Measurements from ENCODE around the gene CACNB4.
"Not testable (repeated sequence)": the region's sequence is repeated elsewhere in the genome, so short reads cannot be mapped to it uniquely, and the experiment has no call there.

The CACNB4 gene

DNA sequence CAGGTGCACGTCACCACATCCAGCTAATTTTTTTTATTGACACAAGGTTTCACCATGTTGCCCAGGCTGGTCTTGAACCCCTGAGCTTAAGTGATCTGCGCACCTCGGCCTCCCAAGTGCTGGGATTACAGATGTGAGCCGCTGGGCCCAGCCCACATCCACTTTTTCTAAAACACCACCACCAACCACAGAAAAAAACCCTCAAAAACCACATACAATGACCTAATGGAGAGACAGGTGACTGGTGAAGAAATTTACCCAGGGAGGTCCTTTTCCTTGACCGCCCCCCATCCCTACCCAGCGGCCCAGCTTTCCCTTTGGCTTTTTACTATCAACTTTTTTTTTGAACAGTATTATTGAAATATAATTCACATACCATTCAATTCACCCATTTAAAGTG lies 47.9 kb downstream of the CACNB4 start:
- no peak for DNase-seq (ENCODE audit: low read depth in 2 of 2)

DNA sequence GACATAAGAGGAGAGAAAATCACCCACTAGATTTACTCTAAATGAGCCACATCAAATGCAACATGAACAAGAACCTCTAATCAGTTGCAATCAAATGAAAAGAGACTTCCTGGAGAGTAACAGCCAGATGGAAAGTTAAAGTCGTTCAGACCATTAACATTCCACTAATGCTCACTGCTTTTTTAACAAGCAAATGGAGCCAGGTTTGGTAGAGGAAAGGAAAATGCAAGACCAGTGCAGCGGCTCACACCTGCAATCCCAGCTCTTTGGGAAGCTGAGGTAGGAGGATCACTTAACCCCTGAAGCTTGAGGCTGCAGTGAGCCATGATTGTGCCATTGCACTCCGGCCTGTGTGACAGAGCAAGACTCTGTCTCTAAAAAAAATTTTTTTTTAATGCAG lies 48.5 kb downstream of the CACNB4 start:
- DNase-seq (ENCODE audit: low read depth in 2 of 2): no peak

DNA sequence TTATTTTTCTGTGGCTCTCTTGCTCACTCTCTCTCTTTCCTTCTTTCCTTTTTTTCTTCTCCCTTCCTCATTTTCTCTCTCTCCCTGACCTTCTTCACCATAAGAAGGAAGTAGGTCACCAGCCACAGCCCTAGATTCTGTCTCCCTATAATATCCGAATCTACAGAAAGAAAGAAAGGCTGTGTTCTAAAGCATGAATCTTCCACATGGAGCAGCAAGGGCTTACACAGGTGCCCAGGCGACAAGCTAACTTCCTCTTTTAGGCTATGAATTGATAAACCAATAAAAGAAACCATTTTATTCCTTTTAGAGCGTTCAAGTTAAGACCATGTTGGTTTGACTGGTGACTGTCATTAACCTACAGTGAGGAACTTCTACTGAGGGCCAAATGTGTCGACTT lies 49.3 kb downstream of the CACNB4 start:
- no peak for DNase-seq (ENCODE audit: low read depth in 2 of 2)

DNA sequence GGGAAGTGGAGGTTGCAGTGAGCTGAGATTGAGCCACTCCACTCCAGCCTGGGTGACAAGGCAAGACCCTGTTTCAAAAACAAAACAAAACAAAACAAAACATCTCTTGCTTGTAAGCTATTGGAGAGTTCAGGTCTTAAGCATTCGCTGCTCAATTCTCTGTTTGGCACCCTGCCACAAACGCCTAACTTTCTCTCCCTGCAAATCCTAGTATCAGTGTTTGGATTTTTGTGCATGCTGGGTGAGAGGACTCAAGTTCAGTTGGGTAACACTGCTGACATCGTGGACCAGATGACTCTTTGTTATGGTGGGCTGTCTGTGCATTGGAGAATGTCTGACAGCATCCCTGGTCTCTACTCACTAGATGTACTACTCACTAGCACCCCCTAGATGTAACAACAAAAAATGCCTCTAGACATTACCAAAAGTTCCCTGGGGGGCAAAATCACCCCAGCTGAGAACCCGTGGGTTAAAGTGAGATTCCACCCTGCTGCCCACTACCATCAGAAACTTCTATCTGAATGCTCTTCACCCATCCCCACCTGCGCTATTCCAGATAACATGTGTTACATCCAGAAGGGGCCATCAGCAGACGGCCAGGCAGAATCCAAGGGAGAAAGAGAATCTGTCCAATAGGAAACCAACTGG lies 50.9 kb downstream of the CACNB4 start:
- no peak for DNase-seq (ENCODE audit: low read depth in 2 of 2)

DNA sequence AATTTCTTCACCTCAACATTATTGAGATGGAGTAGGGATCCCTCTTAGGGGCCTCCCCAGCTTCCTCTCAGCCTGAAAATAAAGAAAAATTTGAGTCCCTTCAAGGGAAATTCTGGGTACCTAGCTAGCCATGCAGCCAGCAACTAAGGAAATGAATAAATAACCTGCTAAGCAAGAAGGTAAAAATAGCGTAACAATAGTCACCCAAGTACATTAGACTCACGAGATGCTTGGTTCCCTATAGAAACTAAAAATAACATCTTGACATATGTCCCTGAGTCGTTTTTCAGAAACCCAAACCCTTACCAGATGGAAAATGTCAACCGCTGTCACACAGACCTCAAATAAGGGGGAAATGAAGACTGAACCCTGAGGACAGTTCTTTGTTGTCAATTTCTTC lies 51.9 kb downstream of the CACNB4 start:
- DNase-seq (ENCODE audit: low read depth in 2 of 2): no peak

DNA sequence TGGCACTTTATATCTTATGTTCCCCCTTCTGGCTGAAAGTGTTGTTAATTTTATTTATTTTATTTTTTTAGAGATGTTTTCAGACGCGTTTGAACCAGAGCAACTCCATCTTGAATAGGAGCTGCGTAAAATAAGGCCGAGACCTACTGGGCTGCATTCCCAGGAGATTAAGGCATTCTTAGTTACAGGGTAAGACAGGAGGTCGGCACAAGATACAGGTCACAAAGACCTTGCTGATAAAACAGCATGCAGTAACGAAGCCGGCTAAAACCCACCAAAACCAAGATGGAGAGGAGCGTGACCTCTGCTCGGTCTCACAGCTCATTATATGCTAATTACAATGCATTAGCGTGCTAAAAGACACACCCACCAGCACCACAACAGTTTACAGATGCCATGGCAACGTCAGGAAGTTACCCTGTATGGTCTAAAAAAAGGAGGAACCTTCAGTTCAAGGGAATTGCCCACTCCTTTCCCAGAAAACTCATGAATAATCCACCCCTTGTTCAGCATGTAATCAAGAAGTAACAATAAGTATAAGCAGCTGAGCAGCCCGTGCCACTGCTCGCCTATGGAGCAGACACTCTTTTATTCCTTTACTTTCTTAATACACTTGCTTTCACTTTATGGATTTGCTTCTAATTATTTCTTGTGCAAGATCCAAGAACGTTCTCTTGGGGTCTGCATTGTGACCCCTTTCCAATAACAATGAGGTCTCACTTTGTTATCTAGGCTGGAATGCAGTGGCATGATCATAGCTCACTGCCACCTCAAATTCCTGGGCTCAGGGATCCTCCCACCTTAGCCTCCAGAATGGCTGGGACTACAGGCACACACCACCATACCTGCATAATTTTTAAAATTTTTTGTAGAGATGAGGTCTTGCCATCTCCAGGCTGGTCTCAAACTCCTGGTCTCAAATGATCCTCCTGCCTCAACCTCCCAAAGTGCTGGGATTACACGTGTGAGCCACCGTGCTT lies 55.9 kb downstream of the CACNB4 start:
- DNase-seq (ENCODE audit: low read depth in 2 of 2): no peak

DNA sequence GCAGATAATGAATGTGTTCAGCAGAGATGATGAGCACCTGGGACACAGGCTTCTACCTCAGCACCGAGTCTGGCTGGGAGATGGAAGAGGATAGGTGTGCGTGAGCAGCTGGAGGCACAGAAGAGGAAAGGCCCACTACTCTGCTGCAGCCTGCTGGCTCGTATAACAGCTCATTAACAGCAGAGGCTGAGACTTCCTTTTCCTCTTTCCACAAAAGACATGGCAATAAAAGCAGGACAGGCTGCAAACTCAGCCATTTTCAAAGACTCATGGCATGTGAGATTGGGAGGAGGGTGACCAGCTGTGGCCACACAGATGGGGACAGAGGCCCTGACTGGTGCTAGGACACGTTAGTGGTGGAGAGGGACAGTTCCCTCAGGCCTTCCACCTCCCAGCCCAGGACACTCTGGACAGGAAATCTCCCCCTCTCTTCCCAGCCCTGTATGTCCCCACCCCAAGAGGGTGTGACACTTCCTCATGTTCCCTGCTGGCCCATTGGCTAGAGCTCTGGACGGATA lies 60.3 kb downstream of the CACNB4 start:
- DNase-seq (ENCODE audit: low read depth in 2 of 2): no peak

DNA sequence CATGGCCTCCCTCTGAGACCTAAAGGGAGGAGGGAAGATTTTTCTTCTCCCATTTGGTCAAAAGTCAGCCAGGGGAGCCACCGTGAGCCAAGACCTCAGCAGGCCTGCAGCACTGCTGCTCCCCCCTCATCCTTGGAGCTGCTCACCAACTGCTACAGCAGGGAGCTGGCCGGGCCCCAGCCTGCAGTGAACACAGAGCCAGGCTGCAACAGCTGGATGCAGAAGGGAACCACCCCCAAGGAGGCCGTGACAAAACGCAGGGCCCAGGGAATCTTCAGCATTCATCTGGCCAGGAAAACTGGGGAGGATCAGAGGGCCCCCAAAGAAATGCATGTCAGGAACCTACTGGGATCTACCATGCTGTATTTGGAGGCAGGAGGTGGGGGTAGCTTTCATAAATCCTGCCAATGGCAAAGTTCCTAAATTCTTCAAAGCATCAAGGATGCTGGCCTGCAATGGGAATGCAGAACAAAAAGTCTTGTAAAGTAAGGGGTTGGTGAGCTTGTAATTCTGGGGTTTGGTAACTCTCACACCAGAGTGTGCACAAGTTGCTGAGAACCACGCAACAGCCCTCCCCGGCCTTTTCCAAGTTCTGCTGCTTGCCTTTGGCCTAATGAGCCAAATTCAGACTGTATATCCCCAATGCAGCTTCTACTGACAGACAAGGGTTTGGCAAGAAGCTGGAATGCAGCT lies 61.0 kb downstream of the CACNB4 start:
- no peak for DNase-seq (ENCODE audit: low read depth in 2 of 2)

DNA sequence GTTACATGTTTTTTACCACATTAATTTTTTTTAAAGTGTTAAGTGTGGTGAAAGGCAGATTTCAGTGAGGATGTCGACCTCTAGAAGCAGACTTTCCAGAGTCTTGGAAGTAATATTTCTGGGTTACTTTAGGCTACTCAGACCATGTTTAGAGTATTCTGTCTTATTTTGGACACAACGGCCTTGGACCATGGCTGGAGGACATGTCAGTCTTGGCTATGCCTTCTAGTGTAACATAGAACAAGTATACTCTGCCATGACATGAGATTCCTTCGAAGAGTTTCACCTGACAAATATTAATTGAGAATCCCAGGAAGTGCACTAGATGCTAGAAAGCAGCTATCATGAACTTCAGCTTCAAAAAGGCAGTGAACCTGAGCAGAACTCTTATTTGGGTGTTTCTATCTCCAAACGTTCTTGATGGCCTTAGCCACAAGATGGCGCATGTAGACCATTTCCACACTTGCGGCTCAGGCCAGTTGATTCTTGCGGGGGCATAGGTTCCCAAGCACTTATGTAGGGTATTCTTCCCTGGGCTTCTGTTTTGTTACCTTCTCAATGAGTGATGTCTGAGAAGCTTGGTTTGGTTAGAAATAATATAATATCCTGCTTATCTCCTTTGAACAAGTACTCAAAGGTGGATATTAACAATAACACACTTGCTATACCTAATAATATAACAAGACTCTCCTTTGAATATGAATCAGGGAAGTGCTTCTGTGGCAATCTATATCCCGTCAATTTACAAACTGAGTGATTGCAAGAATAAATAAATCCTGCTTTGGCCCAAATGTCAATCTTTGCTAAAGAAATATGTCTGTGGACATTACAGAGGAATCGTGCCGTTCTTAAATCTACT lies 62.0 kb downstream of the CACNB4 start:
- peak; percentile 17 to 34 for DNase-seq (ENCODE audit: low read depth in 2 of 2)

DNA sequence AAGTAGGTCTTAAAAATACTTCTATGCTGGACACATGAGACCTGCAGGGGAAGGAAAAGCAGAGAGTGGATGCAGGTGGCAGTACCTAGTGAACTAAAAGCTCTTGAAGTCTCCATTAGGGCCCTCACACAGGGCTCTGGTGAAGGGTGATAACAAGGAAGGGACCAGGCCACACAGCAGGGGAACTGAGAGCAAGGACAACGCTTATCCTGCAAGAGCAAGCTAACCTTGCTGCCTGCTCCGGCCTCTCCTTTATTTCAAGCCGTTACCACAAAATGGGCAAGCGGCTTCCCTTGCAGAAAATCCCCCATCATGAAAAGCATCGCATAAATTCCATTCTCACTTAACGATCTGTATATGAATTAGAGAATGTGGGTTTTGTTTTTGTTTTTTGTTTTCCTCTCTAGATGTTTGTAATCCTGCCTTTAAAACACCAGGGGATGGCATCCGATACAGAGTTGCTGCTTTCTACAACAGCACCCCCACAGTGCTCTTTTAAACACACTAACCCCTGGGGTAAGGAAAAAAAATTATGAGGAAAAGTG lies 64.5 kb downstream of the CACNB4 start:
- DNase-seq (ENCODE audit: low read depth in 2 of 2): no peak

DNA sequence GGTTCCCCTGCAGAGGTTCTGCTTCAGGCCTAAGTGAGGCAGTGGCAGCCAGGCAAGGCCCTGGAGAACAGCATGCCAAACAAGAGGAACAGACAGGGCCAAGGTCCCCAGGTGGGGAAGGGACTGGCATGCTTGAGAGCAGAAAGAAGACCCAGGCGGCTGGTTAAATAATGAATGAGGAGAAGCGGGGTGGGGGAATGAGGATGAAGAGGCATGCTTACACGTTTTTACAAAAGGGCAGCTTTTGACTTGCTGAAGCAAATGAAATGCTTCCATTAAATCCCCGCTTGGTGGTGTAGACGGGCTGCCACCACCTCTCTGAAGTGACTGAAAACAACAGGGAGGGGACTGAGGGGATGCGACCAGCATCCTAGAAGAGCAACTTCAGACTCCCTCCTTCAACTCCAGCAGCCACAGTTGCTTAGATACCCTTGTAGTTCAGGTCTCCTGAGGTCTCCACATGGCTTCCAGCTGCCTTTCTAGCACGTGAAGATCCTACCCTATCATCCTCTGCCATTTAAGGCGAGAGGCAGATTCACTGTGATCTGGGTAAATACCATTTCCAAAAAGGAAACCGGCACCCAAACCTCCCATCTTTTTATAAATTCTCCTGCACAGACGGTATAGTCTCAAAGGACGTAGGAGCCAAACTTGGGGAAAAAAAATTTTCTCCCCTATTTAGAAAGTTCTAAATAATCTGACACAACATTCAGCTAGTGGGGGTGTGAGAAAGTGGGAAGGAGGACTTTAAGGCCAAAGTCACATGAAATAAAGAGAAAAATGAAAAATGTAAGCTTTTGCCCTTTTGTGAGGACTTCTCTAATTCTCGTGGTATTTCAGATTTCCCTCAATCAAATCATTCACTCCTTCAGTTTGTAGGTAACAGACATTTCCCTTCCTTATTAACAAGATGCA lies 65.6 kb downstream of the CACNB4 start:
- no peak for DNase-seq (ENCODE audit: low read depth in 2 of 2)

DNA sequence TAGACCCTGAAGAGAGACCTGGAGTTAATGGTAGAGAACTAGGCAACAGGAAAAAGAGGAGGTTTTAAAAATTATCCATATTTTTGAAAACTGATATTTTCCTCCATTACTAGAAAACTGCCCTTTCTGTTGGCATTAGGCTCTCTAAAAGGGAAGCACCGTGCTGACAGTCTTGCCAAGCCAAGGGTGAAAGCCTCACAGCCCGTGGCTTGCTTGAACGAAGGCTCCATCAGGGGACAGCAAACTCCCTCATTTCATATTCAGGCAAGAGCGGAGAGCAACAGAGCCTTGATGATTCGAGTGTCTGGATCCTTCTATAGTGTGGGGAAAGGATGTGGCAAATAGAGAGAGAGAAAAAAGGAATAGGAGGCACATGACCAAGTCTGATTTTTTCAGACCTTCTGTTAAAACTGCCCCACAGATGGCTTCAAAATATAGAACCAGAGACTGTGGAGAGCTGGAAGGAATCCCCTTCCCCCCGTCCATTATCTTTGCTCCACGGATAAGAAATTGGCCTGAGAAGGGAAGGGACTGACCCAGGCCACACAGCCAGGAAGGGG lies 67.0 kb downstream of the CACNB4 start:
- DNase-seq (ENCODE audit: low read depth in 2 of 2): no peak

DNA sequence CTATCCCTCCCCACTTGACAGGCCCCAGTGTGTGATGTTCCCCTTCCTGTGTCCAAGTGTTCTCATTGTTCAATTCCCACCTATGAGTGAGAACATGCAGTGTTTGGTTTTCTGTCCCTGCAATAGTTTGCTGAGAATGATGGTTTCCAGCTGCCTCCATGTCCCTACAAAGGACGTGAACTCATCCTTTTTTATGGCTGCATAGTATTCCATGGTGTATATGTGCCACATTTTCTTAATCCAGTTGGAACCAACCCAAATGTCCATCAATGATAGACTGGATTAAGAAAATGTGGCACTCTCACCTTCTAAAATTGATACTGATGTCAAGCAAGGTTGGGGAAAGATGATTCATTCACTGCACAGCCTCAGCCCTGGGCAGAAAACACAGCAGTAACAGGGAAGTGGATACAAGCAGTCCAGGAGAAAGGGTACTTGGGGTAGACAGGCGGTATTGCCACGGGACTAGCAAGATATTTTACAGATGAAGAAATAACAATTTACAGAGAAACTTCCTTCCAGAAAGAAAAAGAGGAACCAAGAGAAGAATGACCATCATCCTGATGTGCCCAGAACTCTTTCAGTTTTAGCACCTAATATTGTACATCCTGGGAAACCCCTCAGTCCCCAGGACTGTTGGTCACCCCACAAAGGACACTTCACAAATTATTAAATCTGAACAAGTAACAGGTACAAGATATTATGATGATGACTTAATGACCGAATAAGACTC lies 68.1 kb downstream of the CACNB4 start:
- DNase-seq (ENCODE audit: low read depth in 2 of 2): not testable (repeated sequence)

DNA sequence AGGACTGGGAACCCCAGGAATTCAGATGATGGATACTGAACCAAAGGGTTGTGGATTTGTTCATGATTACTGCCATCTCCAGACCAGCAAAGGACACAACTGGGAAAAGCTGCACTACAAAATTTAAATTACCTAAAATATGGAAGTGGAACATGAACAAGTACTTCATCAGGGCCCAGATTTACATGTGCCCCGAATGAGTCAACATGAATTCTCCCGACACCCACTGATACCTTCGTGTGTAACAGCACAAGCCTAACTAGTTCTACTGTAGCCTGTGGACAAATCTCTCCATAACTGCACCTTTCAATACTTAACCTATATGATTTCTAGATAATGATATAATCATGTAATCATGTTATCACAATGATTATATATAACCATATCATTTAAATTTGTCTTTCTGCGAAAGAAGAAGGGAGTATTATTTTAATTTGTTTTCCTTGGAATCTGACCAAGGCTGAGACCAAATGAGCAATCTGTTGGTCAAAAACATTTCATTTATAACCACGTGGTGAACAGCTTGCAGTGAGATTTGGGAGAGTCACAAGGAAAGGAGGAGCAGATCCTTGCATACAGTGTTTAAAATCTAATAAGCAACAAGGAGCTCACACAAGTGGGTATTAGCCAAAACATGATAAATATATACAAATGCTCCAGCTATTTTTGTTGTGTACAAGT lies 70.5 kb downstream of the CACNB4 start:
- no peak for DNase-seq (ENCODE audit: low read depth in 2 of 2)

DNA sequence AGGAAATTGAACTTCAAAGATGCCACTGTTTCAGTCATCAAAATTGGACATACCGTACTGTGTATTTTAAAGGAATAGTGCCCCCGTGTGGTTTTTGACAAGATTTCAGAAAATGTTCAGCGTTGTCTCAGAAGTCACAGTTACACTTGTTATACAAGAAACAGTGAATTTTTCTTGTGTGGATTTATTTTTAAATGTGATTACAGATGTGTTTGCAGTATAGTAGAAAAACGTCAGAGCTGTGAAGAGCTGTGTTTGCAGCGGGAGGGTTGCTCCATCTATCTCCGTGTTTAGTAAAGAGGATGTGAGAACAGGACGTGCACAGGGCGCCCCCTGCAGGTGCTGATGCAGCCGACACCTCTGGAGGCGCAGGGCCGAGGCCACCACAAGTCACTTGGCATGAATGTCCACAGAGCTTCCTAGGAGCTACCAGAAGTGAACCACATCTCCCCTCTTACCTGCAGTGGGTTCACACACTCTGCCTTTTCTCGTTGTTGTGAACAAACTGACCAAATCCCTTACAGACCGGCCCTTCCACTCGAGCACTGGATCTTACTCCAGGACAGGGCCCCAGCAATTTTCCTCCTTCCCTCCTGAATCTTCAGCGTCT lies 73.1 kb downstream of the CACNB4 start:
- DNase-seq (ENCODE audit: low read depth in 2 of 2): peak; percentile 59 to 78

DNA sequence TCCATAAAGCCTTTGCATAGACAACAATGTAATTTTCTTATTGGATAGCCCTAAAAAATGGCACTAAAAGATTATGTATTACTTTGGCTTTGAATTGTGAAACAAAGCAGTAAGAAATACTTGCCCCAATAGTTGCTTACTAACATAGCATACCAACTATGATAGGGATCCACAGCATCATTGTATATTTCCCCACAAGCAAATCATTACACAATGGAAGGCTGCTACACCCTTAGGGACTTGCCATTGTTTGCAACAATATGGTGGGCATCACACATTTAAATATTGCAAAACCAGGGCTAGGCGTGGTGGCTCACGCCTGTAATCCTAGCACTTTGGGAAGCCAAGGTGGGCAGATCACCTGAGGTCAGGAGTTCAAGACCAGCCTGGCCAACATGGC lies 74.4 kb downstream of the CACNB4 start:
- DNase-seq (ENCODE audit: low read depth in 2 of 2): no peak

DNA sequence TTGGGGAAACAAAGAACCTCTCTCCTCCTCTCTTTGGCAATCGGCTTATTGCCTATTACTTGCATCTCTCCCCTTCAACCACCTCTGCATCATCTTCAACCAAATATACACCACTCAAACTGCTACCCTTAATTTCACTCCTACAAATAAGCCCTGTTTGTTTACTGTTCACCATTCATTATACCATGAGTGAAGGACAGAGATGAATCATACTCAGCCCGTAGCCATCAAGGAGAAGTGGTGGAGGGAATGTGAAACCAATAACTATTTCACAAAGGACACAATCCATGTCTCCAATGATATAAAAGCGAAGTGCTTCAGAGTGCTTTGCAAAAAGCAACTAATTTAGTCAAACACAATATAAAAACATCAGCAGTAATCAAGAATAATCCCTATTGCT lies 76.8 kb downstream of the CACNB4 start:
- no peak for DNase-seq (ENCODE audit: low read depth in 2 of 2)

DNA sequence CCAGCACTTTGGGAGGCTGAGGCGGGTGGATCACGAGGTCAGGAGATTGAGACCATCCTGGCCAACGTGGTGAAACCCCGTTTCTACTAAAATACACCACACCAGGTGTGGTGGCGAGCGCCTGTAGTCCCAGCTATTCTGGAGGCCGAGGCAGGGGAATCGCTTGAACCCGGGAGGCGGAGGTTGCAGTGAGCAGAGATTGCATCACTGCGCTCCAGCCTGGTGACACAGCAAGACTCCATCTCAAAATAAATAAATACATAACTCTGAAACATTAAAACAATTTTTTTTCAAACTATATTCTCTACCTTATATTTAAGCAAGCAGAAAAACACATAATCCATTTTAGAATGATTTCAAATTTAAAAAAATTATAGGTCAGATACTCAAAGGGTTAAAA lies 77.8 kb downstream of the CACNB4 start:
- not testable (repeated sequence) for DNase-seq (ENCODE audit: low read depth in 2 of 2)

All from stimulated activated CD4-positive, alpha-beta T cell treated with anti-CD3 and anti-CD28 coated beads, Interleukin-12 subunit alpha, Interleukin-12 subunit beta, amount 100 ng/mL, for 24 hours (primary cell).